SKM-1 (cell line): ENCODE results near the gene IER2.
A peak's percentile ranks its signal among the peaks of the same experiment; 100 is the strongest.
"Not testable (repeated sequence)": the region's sequence is repeated elsewhere in the genome, so short reads cannot be mapped to it uniquely, and the experiment has no call there.

Source experiments
- DNase-seq: peaks from one replicate; lab custom pipeline; 2025; ENCODE audit not compliant: unreplicated experiment; lab: John Stamatoyannopoulos, UW

Gene IER2

GRCh38 chr19:13138171-13138915, 11.9 kb upstream of the IER2 start:
- no peak for DNase-seq

- DNase-seq: no peak
Measured at GRCh38 chr19:13138916-13139198, 11.4 kb upstream of the IER2 start.

GRCh38 chr19:13139633-13140311, 10.4 kb upstream of the IER2 start:
- DNase-seq: no peak

- DNase-seq: peak; percentile 39
Measured at GRCh38 chr19:13146763-13147563, 3.2 kb upstream of the IER2 start.

- not testable (repeated sequence) for DNase-seq
Measured at GRCh38 chr19:13149173-13149627, 1.0 kb upstream of the IER2 start.

GRCh38 chr19:13149628-13150186, 504 bp upstream of the IER2 start:
- no peak for DNase-seq

GRCh38 chr19:13150931-13151604, 857 bp downstream of the IER2 start:
- DNase-seq: no peak

- peak; percentile 91 for DNase-seq
Measured at GRCh38 chr19:13151605-13152355, 1.6 kb downstream of the IER2 start.

- DNase-seq: no peak
Measured at GRCh38 chr19:13152356-13152973, 2.3 kb downstream of the IER2 start.

GRCh38 chr19:13152974-13153568, 2.9 kb downstream of the IER2 start:
- DNase-seq: peak; percentile 78

- DNase-seq: no peak
Measured at GRCh38 chr19:13153569-13154240, 3.5 kb downstream of the IER2 start.

- peak; percentile 59 for DNase-seq
Measured at GRCh38 chr19:13154241-13154778, 4.1 kb downstream of the IER2 start.

- DNase-seq: no peak
Measured at GRCh38 chr19:13154911-13155471, 4.8 kb downstream of the IER2 start.

- DNase-seq: peak; percentile 71
Measured at GRCh38 chr19:13155472-13156359, 5.5 kb downstream of the IER2 start.

- no peak for DNase-seq
Measured at GRCh38 chr19:13159713-13160112, 9.5 kb downstream of the IER2 start.

- DNase-seq: no peak
Measured at GRCh38 chr19:13160557-13160956, 10.3 kb downstream of the IER2 start.
